GM12878 (cell line): ENCODE measurements around the gene GPAT2. TPM values are rescaled to one million over a fixed set of nuclear protein-coding genes. Genes with fewer than 3 reads are reported as not detected.
"Not testable (repeated sequence)": the region's sequence is repeated elsewhere in the genome, so short reads cannot be mapped to it uniquely, and the experiment has no call there.

Experiments
- ATAC-seq: fragments of 200-7000 bp; cut with Tn5 transposase; 3 replicates; pipeline ENCODE4 v1.9.1; 2020; ENCODE audit warnings: mild to moderate bottlenecking, moderate library complexity
- BruUV-seq: library from RNA; stranded (reverse); fragments of 400-500 nt; replicated peaks from 2 replicates; lab custom pipeline; 2021; lab: Mats Ljungman, UMichigan
- CTCF ChIA-PET: fragments of 300-600 bp; sonication (Branson Sonifier 250); formaldehyde crosslinking; extraction: SDS; loops from one replicate; lab custom pipeline; 2021; ENCODE audit warnings: inconsistent platforms; lab: Yijun Ruan, JAX
- POLR2A ChIA-PET: fragments of 350-600 bp; formaldehyde crosslinking; extraction: SDS; loops from one replicate; lab custom pipeline; 2021; ENCODE audit warnings: inconsistent platforms; lab: Charles Lee
- RAD21 ChIA-PET: fragments of 300-600 bp; sonication (Branson Sonifier 250); formaldehyde crosslinking; loops from one replicate; lab custom pipeline; 2023; ENCODE audit warnings: antibody characterized with exemption; ENCODE audit not compliant: unreplicated experiment; lab: Charles Lee
- SMC1A ChIA-PET: fragments of 300-600 bp; sonication (Branson Sonifier 250); formaldehyde crosslinking; loops from one replicate; lab custom pipeline; 2023; ENCODE audit not compliant: unreplicated experiment, uncharacterized antibody; lab: Charles Lee
- DNase-seq: peaks from one replicate; pipeline ENCODE4 v3.0.0-alpha.2; 2011; ENCODE audit warnings: low read depth, low spot score
- FAIRE-seq: peaks from 3 replicates; lab custom pipeline; 2011; peaks lifted over from hg19 to GRCh38; lab: Jason Lieb, UNC
- H2AFZ ChIP-seq: 2 replicates; pipeline ENCODE4 v1.6.0; 2011; ENCODE audit warnings: low read depth, low read length, control low read depth; ENCODE audit not compliant: control insufficient read depth
- H3K27ac ChIP-seq: 2 replicates; pipeline ENCODE4 v1.5.1; 2011; ENCODE audit warnings: control low read depth; ENCODE audit not compliant: control insufficient read depth, insufficient read depth
- H3K27me3 ChIP-seq, 2 experiments: replicated peaks in 1 of 2; 2 replicates each; pipeline versions ENCODE4 v1.6.0 to v1.6.1; 2011; ENCODE audit warnings: low read length in 1 of 2; ENCODE audit not compliant: control insufficient read depth in 2 of 2, insufficient read depth in 2 of 2
- H3K36me3 ChIP-seq, 2 experiments: 2 replicates each; pipeline ENCODE4 v1.5.1; 2011; ENCODE audit warnings: low read length in 1 of 2; ENCODE audit not compliant: control insufficient read depth in 2 of 2, insufficient read depth in 2 of 2
- H3K4me1 ChIP-seq: 2 replicates; pipeline ENCODE4 v1.6.1; 2011; ENCODE audit warnings: mild to moderate bottlenecking, low read length, moderate library complexity, mixed read lengths; ENCODE audit not compliant: control insufficient read depth, insufficient read depth
- H3K4me2 ChIP-seq: 2 replicates; pipeline ENCODE4 v1.6.0; 2011; ENCODE audit warnings: control low read depth; ENCODE audit not compliant: control insufficient read depth, insufficient read depth
- H3K4me3 ChIP-seq: fragments of 200-600 bp; sonication (generic); 2 replicates; pipeline ENCODE4 v1.5.1; 2016
- H3K79me2 ChIP-seq: 2 replicates; pipeline ENCODE4 v1.6.0; 2011; ENCODE audit warnings: low read length; ENCODE audit not compliant: control insufficient read depth, insufficient read depth
- H3K9ac ChIP-seq: 2 replicates; pipeline ENCODE4 v1.8.0; 2011; ENCODE audit warnings: low read length, control low read depth, mixed read lengths; ENCODE audit not compliant: control insufficient read depth, insufficient read depth
- H3K9me3 ChIP-seq: replicated peaks from 3 replicates; pipeline ENCODE4 v1.5.1; 2011; ENCODE audit warnings: mild to moderate bottlenecking, low read length; ENCODE audit not compliant: control insufficient read depth, insufficient read depth
- H4K20me1 ChIP-seq: 2 replicates; pipeline ENCODE4 v1.6.0; 2011; ENCODE audit not compliant: control insufficient read depth, insufficient read depth
- WGBS: methylation state at CpG from one replicate; pipeline ENCODE4 v1.1.6; 2016; ENCODE audit warnings: low lambda C conversion rate; ENCODE audit not compliant: insufficient replicate concordance, insufficient coverage; ENCODE audit errors: missing lambda C conversion rate; 5-methylcytosine and 5-hydroxymethylcytosine counted together
- in situ Hi-C: fragments of 300-500 bp; cut with MboI; formaldehyde crosslinking; loops from 9 replicates; pipeline ENCODE4 v1.14.3; 2018; ENCODE audit warnings: mixed read lengths
- intact Hi-C: fragments of 100-400 bp; cut with micrococcal nuclease; formaldehyde crosslinking; loops from one replicate; pipeline ENCODE4 v1.14.2; 2022; ENCODE audit not compliant: unreplicated experiment
- polyA plus RNA-seq, 11 experiments: library from polyadenylated mRNA; depleted of rRNA in 4 of 11; unstranded in 6 of 11; stranded (reverse) in 5 of 11; fragments of >200 nt; fragmentation: Nextera tagmentation in 4 of 11; fragmentation: Illumina TruSeq in 1 of 11; extraction: Ambion mirVana in 4 of 11; extraction: Trizol in 1 of 11; gene quantifications; 1 replicate in 1 of 11; 2 replicates in 10 of 11; pipeline versions ENCODE4 v1.2.1 to v1.2.3, GENCODE V29; 2011 to 2016; ENCODE audit warnings: inconsistent platforms in 2 of 11, missing spikeins in 2 of 11, low read depth in 1 of 11
- total RNA-seq, 4 experiments: library from RNA; depleted of rRNA in 3 of 4; stranded (reverse); fragments of >200 nt in 3 of 4; fragmentation: Illumina TruSeq in 1 of 4; extraction: Trizol in 1 of 4; gene quantifications; 2 replicates each; pipeline versions ENCODE4 v1.2.1 to v1.2.3, GENCODE V29; 2013 to 2021

Gene GPAT2
- total and polyA plus RNA-seq, 10 of the 15 experiments (the other 5 are each of a cell fraction or from before 2014, with no cell fraction given) = 0.04 to 0.05 TPM; not detected in 8

- RAD21 ChIA-PET, H3K27me3 ChIP-seq, CTCF ChIA-PET, H3K27ac ChIP-seq, SMC1A ChIA-PET, FAIRE-seq, BruUV-seq, ATAC-seq, DNase-seq, H3K36me3 ChIP-seq, H3K9me3 ChIP-seq, H3K9ac ChIP-seq, H3K4me3 ChIP-seq, intact Hi-C loops, H3K4me1 ChIP-seq, H3K4me2 ChIP-seq, H3K79me2 ChIP-seq, H2AFZ ChIP-seq, H4K20me1 ChIP-seq: not testable (repeated sequence)
- 30% methylated on average over 8 of the region's 8 CpGs for WGBS
- POLR2A ChIA-PET = interaction anchor here (0.8 kb wide), 1 partner anchor 1601 kb away, joined by 3 read pairs; no protein-coding TSS in a partner anchor
- in situ Hi-C loops = loop anchor here (10.0 to 25.0 kb wide), 5 partner anchors 1533 to 1951 kb away; partner anchors contain the start of genes ACTR1B and C2orf92
Measured at GRCh38 chr2:96061197-96061817, 26.6 kb upstream of the GPAT2 start.

- H4K20me1 ChIP-seq, H3K9ac ChIP-seq, H3K27ac ChIP-seq, POLR2A ChIA-PET, CTCF ChIA-PET, SMC1A ChIA-PET, FAIRE-seq, H3K4me1 ChIP-seq, H3K4me3 ChIP-seq, H3K79me2 ChIP-seq, H3K27me3 ChIP-seq, H2AFZ ChIP-seq, ATAC-seq, H3K36me3 ChIP-seq, H3K4me2 ChIP-seq, BruUV-seq, H3K9me3 ChIP-seq, DNase-seq, intact Hi-C loops, RAD21 ChIA-PET: not testable (repeated sequence)
- WGBS = 34% methylated on average over 8 of the region's 10 CpGs
- in situ Hi-C loops = loop anchor here (10.0 to 25.0 kb wide), 5 partner anchors 1534 to 1952 kb away; partner anchors contain the start of genes ACTR1B and C2orf92
Measured at GRCh38 chr2:96060325-96060724, 25.6 kb upstream of the GPAT2 start.

GRCh38 chr2:96059443-96059842, 24.7 kb upstream of the GPAT2 start:
- H3K9me3 ChIP-seq, H4K20me1 ChIP-seq, RAD21 ChIA-PET, H3K27me3 ChIP-seq, ATAC-seq, H2AFZ ChIP-seq, H3K36me3 ChIP-seq, H3K4me1 ChIP-seq, intact Hi-C loops, H3K9ac ChIP-seq, BruUV-seq, FAIRE-seq, H3K4me3 ChIP-seq, CTCF ChIA-PET, POLR2A ChIA-PET, SMC1A ChIA-PET, H3K79me2 ChIP-seq, H3K27ac ChIP-seq, H3K4me2 ChIP-seq, DNase-seq: not testable (repeated sequence)
- in situ Hi-C loops = loop anchor here (25.0 kb wide), 1 partner anchor 1953 kb away; no protein-coding TSS in a partner anchor
- WGBS = 53% methylated on average over 3 of the region's 6 CpGs

- H3K27me3 ChIP-seq, POLR2A ChIA-PET, H3K27ac ChIP-seq, FAIRE-seq, H3K9me3 ChIP-seq, H3K36me3 ChIP-seq, H2AFZ ChIP-seq, intact Hi-C loops, H3K4me1 ChIP-seq, DNase-seq, SMC1A ChIA-PET, H3K79me2 ChIP-seq, H3K4me3 ChIP-seq, H4K20me1 ChIP-seq, ATAC-seq, RAD21 ChIA-PET, H3K9ac ChIP-seq, BruUV-seq, H3K4me2 ChIP-seq, CTCF ChIA-PET: not testable (repeated sequence)
- WGBS = 2% methylated on average over 3 of the region's 6 CpGs
- in situ Hi-C loops = loop anchor here (25.0 kb wide), 1 partner anchor 1956 kb away; no protein-coding TSS in a partner anchor
Measured at GRCh38 chr2:96055830-96056229, 21.1 kb upstream of the GPAT2 start.
